HCT116 (cell line): Measurements from ENCODE around the gene MLH3. TPM values are rescaled to one million over a fixed set of nuclear protein-coding genes. Genes with fewer than 3 reads are reported as not detected.
"Not testable (repeated sequence)": the region's sequence is repeated elsewhere in the genome, so short reads cannot be mapped to it uniquely, and the experiment has no call there.

Experiments
- ATAC-seq: fragments of 200-7000 bp; cut with Tn5 transposase; 2 replicates; pipeline ENCODE4 v1.9.1; 2020; ENCODE audit warnings: mild to moderate bottlenecking, moderate library complexity
- BruUV-seq: library from RNA; stranded (reverse); fragments of 400-500 nt; replicated peaks from 2 replicates; lab custom pipeline; 2021; lab: Mats Ljungman, UMichigan
- CTCF ChIA-PET: fragments of 300-600 bp; sonication (Branson Sonifier 250); formaldehyde crosslinking; loops from one replicate; lab custom pipeline; 2021; ENCODE audit warnings: antibody characterized with exemption; lab: Charles Lee
- POLR2A ChIA-PET: fragments of 300-600, 350-600 bp; sonication (Branson Sonifier 250); formaldehyde crosslinking; loops from one replicate; lab custom pipeline; 2021; ENCODE audit warnings: antibody characterized with exemption; lab: Charles Lee
- RAD21 ChIA-PET, 2 experiments: fragments of 300-600 bp; sonication (Branson Sonifier 250); formaldehyde crosslinking; loops; one replicate each; lab custom pipeline; 2023; ENCODE audit warnings: low total read pairs in 2 of 2; ENCODE audit not compliant: uncharacterized antibody in 2 of 2, unreplicated experiment in 2 of 2, low non-redundant PET in 1 of 2; lab: Charles Lee
- DNase-seq: peaks from one replicate; pipeline ENCODE4 v3.0.0-alpha.2; 2010; ENCODE audit warnings: low read depth, low spot score
- H2AFZ ChIP-seq: fragments of 200-600 bp; shearing (Covaris generic), sonication (generic); 2 replicates; pipeline ENCODE4 v1.6.1; 2017; ENCODE audit warnings: low read depth, mixed run types, mixed read lengths, antibody characterized with exemption, low read length; ENCODE audit not compliant: poor library complexity, severe bottlenecking
- H3K27ac ChIP-seq: 2 replicates; pipeline ENCODE4 v1.5.1; 2012; ENCODE audit warnings: low read depth, low read length
- H3K27me3 ChIP-seq: fragments of 200-600 bp; sonication (generic); 2 replicates; pipeline ENCODE4 v1.6.1; 2016; ENCODE audit warnings: mixed run types, low read length, mixed read lengths; ENCODE audit not compliant: insufficient read depth
- H3K36me3 ChIP-seq, 2 experiments: fragments of 200-500 bp in 1 of 2; fragments of 200-600 bp in 1 of 2; sonication (Bioruptor generic) in 1 of 2; sonication (generic) in 1 of 2; 2 replicates each; pipeline versions ENCODE4 v1.5.1 to v1.6.1; 2014 to 2016; ENCODE audit warnings: low read length in 2 of 2, inconsistent platforms in 1 of 2, mixed read lengths in 1 of 2, mixed run types in 1 of 2; ENCODE audit not compliant: insufficient read depth in 2 of 2, control insufficient read depth in 1 of 2
- H3K4me1 ChIP-seq, 2 experiments: fragments of 200-600 bp in 1 of 2; sonication (generic) in 1 of 2; 2 replicates each; pipeline versions ENCODE4 v1.5.1 to v1.6.1; 2012 to 2017; ENCODE audit warnings: low read length in 2 of 2, inconsistent platforms in 1 of 2, mild to moderate bottlenecking in 1 of 2, mixed read lengths in 1 of 2, mixed run types in 1 of 2, moderate library complexity in 1 of 2; ENCODE audit not compliant: insufficient read depth in 2 of 2, control insufficient read depth in 1 of 2
- H3K4me2 ChIP-seq: fragments of 200-600 bp; sonication (generic); 2 replicates; pipeline ENCODE4 v1.6.1; 2017; ENCODE audit warnings: mixed run types, low read length, mixed read lengths
- H3K4me3 ChIP-seq, 2 experiments: fragments of 200-600 bp in 1 of 2; sonication (generic) in 1 of 2; replicated peaks in 1 of 2; 2 replicates each; pipeline ENCODE4 v1.5.1; 2011 to 2016; ENCODE audit warnings: low read length in 2 of 2, control low read depth in 1 of 2, low read depth in 1 of 2, mild to moderate bottlenecking in 1 of 2, mixed read lengths in 1 of 2, mixed run types in 1 of 2
- H3K79me2 ChIP-seq: fragments of 200-600 bp; sonication (generic); 2 replicates; pipeline ENCODE4 v1.6.1; 2017; ENCODE audit warnings: mild to moderate bottlenecking, mixed run types, low read length, moderate library complexity, mixed read lengths; ENCODE audit not compliant: insufficient read depth
- H3K9ac ChIP-seq: fragments of 200-600 bp; sonication (generic); 2 replicates; pipeline ENCODE4 v1.6.1; 2016; ENCODE audit warnings: low read length, mixed read lengths
- H3K9me2 ChIP-seq: fragments of 200-600 bp; sonication (generic), shearing (Covaris generic); 2 replicates; pipeline ENCODE4 v1.6.1; 2017; ENCODE audit warnings: mixed run types, mild to moderate bottlenecking, moderate library complexity; ENCODE audit not compliant: insufficient read depth
- H3K9me3 ChIP-seq, 2 experiments: fragments of 200-500 bp in 1 of 2; fragments of 200-600 bp in 1 of 2; sonication (Bioruptor generic) in 1 of 2; sonication (generic) in 1 of 2; 2 replicates each; pipeline ENCODE4 v1.6.1; 2014 to 2017; ENCODE audit warnings: low read length in 2 of 2, mixed read lengths in 2 of 2, inconsistent platforms in 1 of 2, low read depth in 1 of 2, mild to moderate bottlenecking in 1 of 2, mixed run types in 1 of 2, moderate library complexity in 1 of 2; ENCODE audit not compliant: control insufficient read depth in 1 of 2, insufficient read depth in 1 of 2
- H4K20me1 ChIP-seq: fragments of 200-600 bp; sonication (generic), shearing (Covaris generic); 2 replicates; pipeline ENCODE4 v1.6.1; 2017; ENCODE audit warnings: mixed run types, mild to moderate bottlenecking, moderate library complexity; ENCODE audit not compliant: insufficient read depth
- EZH2phosphoT487 ChIP-seq: fragments of 200-600 bp; IDR thresholded peaks from 2 replicates; pipeline ENCODE4 v1.6.1; 2018; ENCODE audit warnings: antibody characterized with exemption, borderline replicate concordance
- SP1 ChIP-seq: IDR thresholded peaks from 2 replicates; pipeline ENCODE4 v1.6.1; 2012; ENCODE audit warnings: low read depth
- intact Hi-C: fragments of 100-400 bp; cut with micrococcal nuclease; formaldehyde crosslinking; loops from 2 replicates; pipeline ENCODE4 v1.10.0; 2022
- total RNA-seq: library from RNA; stranded (reverse); gene quantifications from one replicate; pipeline ENCODE4 v1.2.1, GENCODE V29; 2021; ENCODE audit not compliant: unreplicated experiment

Gene MLH3
- total RNA-seq, 1 experiment from 2014 or later, result 14.7 TPM

DNA sequence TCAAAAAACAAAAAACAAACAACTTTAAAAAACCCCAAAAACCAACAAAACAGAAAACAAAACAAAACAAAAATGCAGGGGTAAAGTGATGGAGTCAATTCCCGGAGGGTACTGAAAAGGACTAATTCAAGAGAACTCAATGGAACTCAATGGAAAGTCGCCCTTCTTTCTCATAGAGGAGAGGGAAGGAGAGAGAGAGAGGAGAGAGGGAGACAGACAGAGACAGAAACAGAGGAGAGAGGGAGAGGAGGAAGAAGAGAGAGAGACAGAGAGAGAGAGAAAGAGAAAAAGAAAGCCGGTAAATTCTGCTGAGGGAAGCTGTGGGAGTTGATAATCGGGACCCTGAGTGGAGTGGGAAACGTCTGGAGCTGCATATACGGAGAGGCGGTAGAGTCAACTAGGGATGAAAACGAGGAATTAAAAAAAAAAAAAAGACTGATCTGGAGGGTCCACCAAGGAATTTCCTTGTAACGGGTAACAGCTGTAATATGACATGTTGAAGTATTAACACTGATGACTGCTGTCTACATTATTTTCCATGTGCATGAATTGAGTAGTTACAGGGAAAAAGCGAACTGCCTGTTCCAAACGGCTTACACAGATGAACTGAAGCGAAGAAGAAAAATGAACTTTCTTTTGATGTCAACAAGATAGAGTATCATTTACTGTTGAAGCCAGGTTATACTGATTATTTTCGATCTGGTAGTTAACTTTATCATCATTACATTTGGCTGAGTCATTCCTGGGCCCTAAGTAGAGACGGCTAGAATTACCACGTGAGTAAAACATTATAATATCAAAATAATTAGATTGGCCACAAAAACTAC is 17.2 kb upstream of the MLH3 start:
- Histone ChIP-seq H3K27ac (peak overlapping the region; percentile 76), H3K9ac (peak overlapping the region; percentile 76), H3K4me3 (peak overlapping the region; percentile 52 to 54), H2AFZ (no peak overlapping the region), H3K27me3 (no peaks in the 10 kb centered on the region), H3K79me2 (peaks cover 2% of the 10 kb centered on the region; the same call in 1 of the 2 replicates), H3K4me2 (peak overlapping the region; percentile 81), H3K9me3 (no peaks in the 10 kb centered on the region), H3K4me1 (peaks cover 14 to 28% of the 10 kb centered on the region in 2 experiments)
- DNase-seq (no peak), ATAC-seq (no peak)
- ChIA-PET CTCF (no interaction called here), RAD21 (no interaction called here), POLR2A (no interaction called here)
- BruUV-seq, result TSS peak; percentile 84
- TF ChIP-seq EZH2phosphoT487 (no peak), SP1 (peak; percentile 8; the same call in 1 of the 2 replicates)
- TF ChIP-seq, all 23 proteins: peak for 1
- no peaks in the 10 kb centered on the region for H3K9me2 ChIP-seq
- H4K20me1 ChIP-seq, result no peaks in the 10 kb centered on the region
- intact Hi-C loops, result no loop called here
- H3K36me3 ChIP-seq, result no peaks in the 10 kb centered on the region

DNA sequence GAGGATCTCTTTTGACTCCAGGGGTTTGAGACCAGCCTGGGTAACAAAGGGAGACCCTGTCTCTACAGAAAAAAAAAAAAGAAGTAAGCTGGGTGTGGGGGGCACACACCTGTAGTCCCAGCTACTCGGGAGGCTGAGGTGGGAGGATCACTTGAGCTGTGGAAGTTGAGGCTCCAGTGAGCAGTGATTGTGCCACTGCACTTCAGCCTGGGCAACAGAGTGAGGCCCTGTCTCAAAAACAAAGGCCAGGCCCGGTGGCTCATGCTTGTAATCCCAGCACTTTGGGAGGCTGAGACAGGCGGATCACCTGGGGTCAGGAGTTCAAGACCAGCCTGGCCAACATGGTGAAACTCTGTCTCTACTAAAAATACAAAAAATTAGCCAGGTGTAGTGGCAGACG is 16.5 kb upstream of the MLH3 start:
- intact Hi-C loops, H3K4me3 ChIP-seq, BruUV-seq, CTCF ChIA-PET, H3K27me3 ChIP-seq, H2AFZ ChIP-seq, RAD21 ChIA-PET, DNase-seq, H3K9me2 ChIP-seq, POLR2A ChIA-PET, H3K79me2 ChIP-seq, H3K36me3 ChIP-seq, ATAC-seq, H4K20me1 ChIP-seq, H3K9me3 ChIP-seq: not testable (repeated sequence)
- Histone ChIP-seq H3K4me2 (peak overlapping the region; percentile 81), H3K27ac (0 out of 2 replicates have a peak overlapping the region, but pooled peaks have one; percentile 76), H3K9ac (0 out of 2 replicates have a peak overlapping the region, but pooled peaks have one; percentile 76), H3K4me1 (peaks cover 16 to 35% of the 10 kb centered on the region in 2 experiments)
